Effector CD4-positive, alpha-beta T cell (primary cell): Measurements from ENCODE around the gene TMIGD1. TPM values are rescaled to one million over a fixed set of nuclear protein-coding genes. Genes with fewer than 3 reads are reported as not detected.
A peak's percentile ranks its signal among the peaks of the same experiment; 100 is the strongest.

Experiments used
- DNase-seq: peaks from one replicate; pipeline ENCODE4 v3.0.0-alpha.2; 2020
- total RNA-seq: gene quantifications from one replicate; lab custom pipeline; 2026; lab: John Stamatoyannopoulos, UW

Gene TMIGD1
- not detected for total RNA-seq

GRCh38 chr17:30333503-30334360 is at the start of gene TMIGD1:
TMIGD1 (minus strand) TSS chr17:30334057; CDS start chr17:30332133, 1,924 bp downstream.
- DNase-seq, result no peak

DNA sequence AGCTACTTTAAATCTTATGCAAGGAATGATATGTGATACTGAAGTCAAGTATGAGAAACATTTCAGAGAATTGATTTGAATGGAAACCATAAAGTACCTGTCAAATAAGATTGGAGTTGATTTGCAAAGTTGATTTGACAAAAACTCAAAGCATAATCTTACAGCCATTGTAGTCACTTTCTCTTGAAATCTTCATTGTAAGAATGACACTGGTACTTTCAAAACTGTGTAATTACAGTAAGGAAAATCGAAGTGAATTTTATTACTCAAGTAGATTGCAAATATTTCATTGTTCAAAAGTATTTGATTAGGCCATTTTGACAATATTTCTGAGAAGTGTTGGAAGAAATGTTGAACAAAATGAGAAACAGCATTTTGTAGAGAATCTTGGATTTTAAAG is 48.5 kb upstream of the TMIGD1 start:
- no peak for DNase-seq

- no peak for DNase-seq
Measured at GRCh38 chr17:30381340-30381659, 47.4 kb upstream of the TMIGD1 start.

DNA sequence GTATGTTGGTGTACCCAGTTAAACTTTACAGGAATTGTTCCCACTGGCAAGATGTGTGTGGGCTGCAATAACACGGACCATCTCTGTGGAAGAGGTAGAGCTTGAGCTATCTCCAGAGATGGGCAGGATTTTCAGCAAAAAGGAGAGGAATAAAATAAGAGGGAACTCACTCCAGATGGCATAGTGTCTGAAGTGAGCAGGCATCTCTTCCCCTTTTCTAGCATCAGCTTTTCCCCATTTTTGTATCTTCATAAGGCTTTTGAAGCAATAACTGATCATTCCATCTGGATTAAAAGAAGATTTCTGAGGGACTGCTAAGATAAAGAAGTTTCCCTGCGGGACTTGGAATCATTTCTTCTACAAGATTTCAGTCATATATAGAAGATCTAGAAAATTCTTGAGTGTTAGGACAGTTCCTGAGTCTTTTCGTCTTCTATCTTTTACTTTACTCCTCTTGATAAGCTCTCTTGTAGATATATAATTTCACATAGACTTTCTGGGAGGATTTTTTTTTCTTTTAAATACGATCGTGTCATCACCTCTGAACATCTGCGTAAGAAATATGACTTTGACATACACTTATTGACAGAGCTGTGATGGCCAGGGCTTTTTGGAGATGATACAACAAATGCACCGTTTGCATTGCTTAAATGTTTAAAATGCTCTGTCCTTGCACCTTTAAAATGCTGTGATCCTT is 46.9 kb upstream of the TMIGD1 start:
- no peak for DNase-seq

GRCh38 chr17:30379903-30380381 is 46.1 kb upstream of the TMIGD1 start:
- no peak for DNase-seq

DNA sequence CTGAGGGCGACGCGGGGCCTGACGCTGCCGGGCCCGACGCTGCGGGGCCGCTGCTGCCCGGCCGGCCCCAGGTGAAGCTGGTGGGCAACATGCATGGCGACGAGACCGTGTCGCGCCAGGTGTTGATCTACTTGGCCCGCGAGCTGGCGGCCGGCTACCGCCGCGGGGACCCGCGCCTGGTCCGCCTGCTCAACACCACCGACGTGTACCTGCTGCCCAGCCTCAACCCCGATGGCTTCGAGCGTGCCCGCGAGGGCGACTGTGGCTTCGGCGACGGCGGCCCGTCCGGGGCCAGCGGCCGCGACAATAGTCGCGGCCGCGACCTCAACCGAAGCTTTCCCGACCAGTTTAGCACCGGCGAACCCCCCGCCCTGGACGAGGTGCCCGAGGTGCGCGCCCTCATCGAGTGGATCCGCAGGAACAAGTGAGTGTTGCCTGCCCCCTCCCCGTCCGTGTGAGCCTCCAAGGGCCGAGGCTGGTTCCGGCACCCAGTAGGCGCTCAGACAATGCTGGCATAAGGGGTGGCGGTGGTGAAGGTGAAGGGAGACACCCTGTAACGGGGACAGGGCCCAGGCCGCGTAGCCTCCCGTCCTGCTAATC is 45.5 kb upstream of the TMIGD1 start:
- no peak for DNase-seq

GRCh38 chr17:30378825-30379302 is 45.0 kb upstream of the TMIGD1 start, which contains the start of gene CPD:
CPD (plus strand) TSS chr17:30378927; CDS start chr17:30378981, 54 bp downstream.
- peak; percentile 96 for DNase-seq

- DNase-seq, result peak; percentile 37
Measured at GRCh38 chr17:30378241-30378824, 44.5 kb upstream of the TMIGD1 start.

- DNase-seq, result no peak
Measured at GRCh38 chr17:30377574-30378240, 43.9 kb upstream of the TMIGD1 start.

GRCh38 chr17:30376621-30377452 is 43.0 kb upstream of the TMIGD1 start:
- DNase-seq, result no peak

DNA sequence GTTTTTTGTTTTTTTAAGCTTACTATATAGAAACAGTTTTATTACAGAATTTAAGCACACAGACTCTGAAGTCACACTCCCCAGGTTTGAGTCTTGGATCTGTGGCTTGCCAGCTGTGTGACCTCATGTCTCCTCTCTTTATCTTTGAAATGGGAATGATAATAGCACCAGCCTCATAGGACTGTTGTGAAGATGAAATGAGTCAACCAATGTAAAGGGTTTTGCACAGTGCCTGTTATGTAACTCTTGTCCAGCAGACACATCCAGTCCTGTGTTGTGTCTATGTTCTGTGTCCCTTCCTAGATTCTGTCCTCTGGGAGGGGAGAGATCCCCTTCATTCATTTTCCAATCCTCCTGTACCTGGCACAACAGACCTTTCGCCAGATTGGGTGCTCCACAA is 41.8 kb upstream of the TMIGD1 start:
- DNase-seq, result no peak

DNA sequence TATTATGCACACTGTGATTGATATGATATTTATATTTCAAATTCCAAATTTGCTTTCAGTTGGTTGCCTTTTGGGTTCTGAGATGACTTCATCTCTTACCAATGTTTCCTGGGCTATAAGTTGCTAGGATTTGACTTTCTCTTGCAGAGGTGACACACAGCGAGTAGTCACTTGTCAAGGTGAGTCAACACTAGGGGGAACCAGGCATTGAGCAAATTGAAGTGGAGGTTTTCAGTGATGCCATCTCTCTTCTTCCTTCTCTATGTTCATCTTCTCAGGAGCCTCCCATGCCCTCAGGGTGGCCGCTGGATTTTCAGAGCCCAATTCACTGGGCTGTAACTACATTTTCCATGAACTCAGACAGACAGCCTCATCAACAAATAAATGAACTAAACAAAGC is 38.9 kb upstream of the TMIGD1 start:
- no peak for DNase-seq

DNA sequence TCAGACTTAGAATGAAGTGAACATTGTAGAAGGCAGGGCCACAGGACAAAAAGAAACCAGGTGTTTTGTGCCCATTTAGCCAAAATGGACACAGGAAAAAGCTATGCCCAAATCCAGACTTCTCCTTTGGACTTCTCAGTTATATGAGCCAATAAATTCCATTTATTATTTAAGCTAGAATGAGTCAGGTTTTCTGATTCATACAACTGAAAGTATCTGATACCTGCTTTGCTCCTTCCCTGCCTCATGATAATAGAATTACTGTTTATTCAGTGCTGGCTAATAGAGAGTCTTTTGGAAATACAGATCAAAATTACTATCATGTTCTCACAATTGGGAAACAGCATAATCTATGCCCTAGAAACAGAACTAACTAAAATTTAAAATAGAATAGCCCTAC is 36.1 kb upstream of the TMIGD1 start:
- DNase-seq, result no peak

DNA sequence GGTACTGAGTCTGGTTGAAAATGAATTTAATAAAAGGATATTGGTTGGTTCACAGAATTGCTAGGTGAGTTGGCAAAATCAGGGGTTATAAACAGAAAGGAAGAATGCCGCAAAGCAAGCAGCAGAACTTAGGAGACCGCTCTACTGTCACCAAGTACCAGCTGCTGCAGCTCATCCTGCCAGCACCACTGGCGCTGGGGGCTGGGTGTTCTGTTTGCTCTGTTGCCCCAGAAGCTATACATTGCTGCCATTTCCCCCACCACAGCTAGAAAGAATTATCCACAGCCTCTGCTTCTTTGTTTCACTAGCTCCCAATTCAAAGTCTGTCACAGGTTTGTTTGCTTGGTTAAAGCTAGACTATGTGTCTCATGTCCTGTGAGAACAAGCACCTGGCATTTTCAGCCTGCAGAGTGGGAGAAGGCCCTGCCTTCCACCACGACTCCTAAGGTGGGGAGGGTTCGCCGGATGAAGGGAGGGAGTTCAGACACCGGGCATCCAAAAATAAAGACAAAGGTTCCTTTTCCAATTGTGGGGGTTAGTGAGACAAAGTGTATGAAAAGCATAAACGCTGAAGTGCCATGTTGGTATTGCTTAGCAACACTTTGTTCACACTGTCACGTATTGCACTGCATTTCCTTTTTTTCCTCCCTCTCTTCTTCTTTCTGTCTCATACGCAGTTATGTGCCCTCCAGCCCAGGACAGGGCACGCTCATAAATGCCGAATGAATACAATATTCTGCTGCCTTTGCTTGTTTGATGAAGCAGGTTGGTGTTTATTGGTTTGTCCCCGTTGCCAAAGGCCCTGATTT is 35.3 kb upstream of the TMIGD1 start:
- DNase-seq, result no peak

- no peak for DNase-seq
Measured at GRCh38 chr17:30366536-30366935, 32.7 kb upstream of the TMIGD1 start.

GRCh38 chr17:30363715-30364202 is 29.9 kb upstream of the TMIGD1 start:
- peak; percentile 55 for DNase-seq

DNA sequence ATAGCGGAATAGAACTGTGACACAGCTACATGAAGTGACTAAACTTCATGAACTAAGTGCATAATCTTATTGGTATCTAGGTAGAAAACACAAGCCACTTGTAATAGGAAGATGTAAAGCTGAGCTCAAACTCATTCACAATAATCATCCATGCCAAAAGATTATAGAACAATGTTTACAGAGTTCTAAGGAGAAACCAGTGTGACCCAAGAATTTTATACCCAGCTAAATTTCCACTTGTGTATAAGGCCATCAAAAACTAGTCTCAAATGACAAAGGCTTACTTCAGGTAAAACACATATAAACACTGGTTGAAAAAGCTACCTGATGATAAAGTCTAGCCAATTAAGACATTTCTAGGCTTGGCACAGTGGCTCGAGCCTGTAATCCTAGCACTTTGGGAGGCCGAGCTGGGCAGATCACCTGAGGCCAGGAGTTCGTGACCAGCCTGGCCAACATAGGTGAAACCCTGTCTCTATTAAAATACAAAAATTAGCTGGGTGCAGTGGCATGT is 28.0 kb upstream of the TMIGD1 start:
- no peak for DNase-seq

GRCh38 chr17:30360086-30360808 is 26.4 kb upstream of the TMIGD1 start:
- no peak for DNase-seq

GRCh38 chr17:30358055-30358760 is 24.4 kb upstream of the TMIGD1 start:
- DNase-seq, result no peak
